Astrocyte (in vitro differentiated cells and primary cell): Measurements from ENCODE around the gene STAT3.

Experiments used
- EZH2 ChIP-seq: IDR thresholded peaks from 2 replicates; pipeline ENCODE4 v1.6.1; 2012; ENCODE audit warnings: mild to moderate bottlenecking, low read length, inconsistent platforms; ENCODE audit not compliant: insufficient read depth
- TF ChIP-seq, protein P1 (sequence below): IDR thresholded peaks from 2 replicates; pipeline ENCODE4 v1.5.1; 2011; ENCODE audit warnings: low read depth, mild to moderate bottlenecking, inconsistent platforms, low read length, moderate library complexity; ENCODE audit not compliant: insufficient read depth

DNA sequence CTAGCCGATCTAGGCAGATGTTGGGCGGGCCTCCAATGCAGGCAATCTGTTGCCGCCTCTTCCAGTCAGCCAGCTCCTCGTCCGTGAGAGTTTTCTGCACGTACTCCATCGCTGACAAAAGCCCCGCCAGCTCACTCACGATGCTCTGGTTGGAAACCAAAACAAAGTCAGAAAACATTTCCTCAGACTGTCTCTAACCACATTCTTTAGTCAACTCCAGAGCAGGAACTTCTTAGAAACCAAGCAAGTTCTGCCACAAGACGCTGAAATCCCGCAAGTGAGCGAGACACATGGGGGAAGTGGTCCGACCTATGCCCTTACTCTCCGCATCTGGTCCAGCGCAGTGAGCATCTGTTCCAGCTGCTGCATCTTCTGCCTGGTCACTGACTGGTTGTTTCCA is 50.8 kb downstream of the STAT3 start:
- TF ChIP-seq, protein P1, sequence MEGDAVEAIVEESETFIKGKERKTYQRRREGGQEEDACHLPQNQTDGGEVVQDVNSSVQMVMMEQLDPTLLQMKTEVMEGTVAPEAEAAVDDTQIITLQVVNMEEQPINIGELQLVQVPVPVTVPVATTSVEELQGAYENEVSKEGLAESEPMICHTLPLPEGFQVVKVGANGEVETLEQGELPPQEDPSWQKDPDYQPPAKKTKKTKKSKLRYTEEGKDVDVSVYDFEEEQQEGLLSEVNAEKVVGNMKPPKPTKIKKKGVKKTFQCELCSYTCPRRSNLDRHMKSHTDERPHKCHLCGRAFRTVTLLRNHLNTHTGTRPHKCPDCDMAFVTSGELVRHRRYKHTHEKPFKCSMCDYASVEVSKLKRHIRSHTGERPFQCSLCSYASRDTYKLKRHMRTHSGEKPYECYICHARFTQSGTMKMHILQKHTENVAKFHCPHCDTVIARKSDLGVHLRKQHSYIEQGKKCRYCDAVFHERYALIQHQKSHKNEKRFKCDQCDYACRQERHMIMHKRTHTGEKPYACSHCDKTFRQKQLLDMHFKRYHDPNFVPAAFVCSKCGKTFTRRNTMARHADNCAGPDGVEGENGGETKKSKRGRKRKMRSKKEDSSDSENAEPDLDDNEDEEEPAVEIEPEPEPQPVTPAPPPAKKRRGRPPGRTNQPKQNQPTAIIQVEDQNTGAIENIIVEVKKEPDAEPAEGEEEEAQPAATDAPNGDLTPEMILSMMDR = no peak
- TF ChIP-seq EZH2 = no peak
